ENCODE data around the gene NDUFC2. TPM values are rescaled to one million over a fixed set of nuclear protein-coding genes. Genes with fewer than 3 reads are reported as not detected.

NDUFC2 gene
- polyA plus RNA-seq, 1 donor from 2014 or later: 269 TPM

GRCh38 chr11:78023426-78023825 is 56.2 kb downstream of the NDUFC2 start:
- Histone ChIP-seq H3K4me2 (ENCODE audit: low read length) (no peak overlapping the region), H4K20me1 (ENCODE audit: insufficient read depth) (no peaks in the 10 kb centered on the region), H3K36me3 (ENCODE audit: insufficient read depth, low read length) (no peaks in the 10 kb centered on the region), H2AFZ (ENCODE audit: low read depth, low read length) (no peak overlapping the region), H3K9ac (ENCODE audit: low read length) (no peak overlapping the region), H3K27me3 (ENCODE audit: insufficient read depth, low read depth, low read length) (peaks cover 10% of the 10 kb centered on the region), H3K9me2 (ENCODE audit: insufficient read depth, low read length) (no peaks in the 10 kb centered on the region), H3K4me3 (ENCODE audit: low read length) (no peak overlapping the region), H3K79me2 (replicated peaks; ENCODE audit: insufficient read depth, low read length) (no peaks in the 10 kb centered on the region), H3K9me3 (ENCODE audit: low read length) (no peaks in the 10 kb centered on the region), H3F3A (ENCODE audit: insufficient read depth, low read length, poor library complexity, severe bottlenecking) (no peaks in the 10 kb centered on the region), H3K27ac (ENCODE audit: low read length) (no peak overlapping the region)
- TF ChIP-seq EZH2 (IDR thresholded peaks at IDR 0.05; ENCODE audit: borderline replicate concordance, insufficient read depth, low read length, poor library complexity, severe bottlenecking): no peak
- TF ChIP-seq EP300 (conservative IDR thresholded peaks at IDR 0.05; ENCODE audit: poor library complexity, severe bottlenecking): no peak
- TF ChIP-seq MXI1 (conservative IDR thresholded peaks at IDR 0.05; ENCODE audit: poor library complexity, severe bottlenecking): no peak
- TF ChIP-seq SMC3 (conservative IDR thresholded peaks at IDR 0.05; ENCODE audit: poor library complexity): no peak
- TF ChIP-seq, protein P1, sequence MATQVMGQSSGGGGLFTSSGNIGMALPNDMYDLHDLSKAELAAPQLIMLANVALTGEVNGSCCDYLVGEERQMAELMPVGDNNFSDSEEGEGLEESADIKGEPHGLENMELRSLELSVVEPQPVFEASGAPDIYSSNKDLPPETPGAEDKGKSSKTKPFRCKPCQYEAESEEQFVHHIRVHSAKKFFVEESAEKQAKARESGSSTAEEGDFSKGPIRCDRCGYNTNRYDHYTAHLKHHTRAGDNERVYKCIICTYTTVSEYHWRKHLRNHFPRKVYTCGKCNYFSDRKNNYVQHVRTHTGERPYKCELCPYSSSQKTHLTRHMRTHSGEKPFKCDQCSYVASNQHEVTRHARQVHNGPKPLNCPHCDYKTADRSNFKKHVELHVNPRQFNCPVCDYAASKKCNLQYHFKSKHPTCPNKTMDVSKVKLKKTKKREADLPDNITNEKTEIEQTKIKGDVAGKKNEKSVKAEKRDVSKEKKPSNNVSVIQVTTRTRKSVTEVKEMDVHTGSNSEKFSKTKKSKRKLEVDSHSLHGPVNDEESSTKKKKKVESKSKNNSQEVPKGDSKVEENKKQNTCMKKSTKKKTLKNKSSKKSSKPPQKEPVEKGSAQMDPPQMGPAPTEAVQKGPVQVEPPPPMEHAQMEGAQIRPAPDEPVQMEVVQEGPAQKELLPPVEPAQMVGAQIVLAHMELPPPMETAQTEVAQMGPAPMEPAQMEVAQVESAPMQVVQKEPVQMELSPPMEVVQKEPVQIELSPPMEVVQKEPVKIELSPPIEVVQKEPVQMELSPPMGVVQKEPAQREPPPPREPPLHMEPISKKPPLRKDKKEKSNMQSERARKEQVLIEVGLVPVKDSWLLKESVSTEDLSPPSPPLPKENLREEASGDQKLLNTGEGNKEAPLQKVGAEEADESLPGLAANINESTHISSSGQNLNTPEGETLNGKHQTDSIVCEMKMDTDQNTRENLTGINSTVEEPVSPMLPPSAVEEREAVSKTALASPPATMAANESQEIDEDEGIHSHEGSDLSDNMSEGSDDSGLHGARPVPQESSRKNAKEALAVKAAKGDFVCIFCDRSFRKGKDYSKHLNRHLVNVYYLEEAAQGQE (IDR thresholded peaks at IDR 0.05; ENCODE audit: borderline replicate concordance): no peak
- no peak for TF ChIP-seq TAF1 (IDR thresholded peaks at IDR 0.05; ENCODE audit: low read depth)
- no peak for TF ChIP-seq POLR2AphosphoS5 (IDR thresholded peaks at IDR 0.05)
- TF ChIP-seq CTCF (IDR thresholded peaks at IDR 0.05; ENCODE audit: poor library complexity, severe bottlenecking): no peak
- TF ChIP-seq RAD21 (conservative IDR thresholded peaks at IDR 0.05): no peak

GRCh38 chr11:78022397-78023396 is 57.0 kb downstream of the NDUFC2 start, which contains the start of gene KCTD14:
TSS of gene KCTD14 (minus strand) at chr11:78023276. CDS start at chr11:78023249, 27 bp downstream.
- TF ChIP-seq TAF1 (IDR thresholded peaks at IDR 0.05; ENCODE audit: low read depth) (no peak), EP300 (conservative IDR thresholded peaks at IDR 0.05; ENCODE audit: poor library complexity, severe bottlenecking) (no peak), RAD21 (conservative IDR thresholded peaks at IDR 0.05) (no peak), SMC3 (conservative IDR thresholded peaks at IDR 0.05; ENCODE audit: poor library complexity) (no peak), CTCF (IDR thresholded peaks at IDR 0.05; ENCODE audit: poor library complexity, severe bottlenecking) (no peak), POLR2AphosphoS5 (IDR thresholded peaks at IDR 0.05) (no peak), EZH2 (IDR thresholded peaks at IDR 0.05; ENCODE audit: borderline replicate concordance, insufficient read depth, low read length, poor library complexity, severe bottlenecking) (no peak), MXI1 (conservative IDR thresholded peaks at IDR 0.05; ENCODE audit: poor library complexity, severe bottlenecking) (no peak)
- TF ChIP-seq, protein P1 (IDR thresholded peaks at IDR 0.05; ENCODE audit: borderline replicate concordance): no peak
- H3K4me2 ChIP-seq (ENCODE audit: low read length): no peak within 1 kb of the TSS
- H3K79me2 ChIP-seq (replicated peaks; ENCODE audit: insufficient read depth, low read length): no peaks in the 10 kb centered on the region
- H3K27me3 ChIP-seq (ENCODE audit: insufficient read depth, low read depth, low read length): peaks cover 10% of the 10 kb centered on the region
- H2AFZ ChIP-seq (ENCODE audit: low read depth, low read length): no peak within 1 kb of the TSS
- no peaks in the 10 kb centered on the region for H4K20me1 ChIP-seq (ENCODE audit: insufficient read depth)
- no peak within 1 kb of the TSS for H3K4me3 ChIP-seq (ENCODE audit: low read length)
- H3K27ac ChIP-seq (ENCODE audit: low read length): no peak within 1 kb of the TSS
- H3K9ac ChIP-seq (ENCODE audit: low read length): no peak within 1 kb of the TSS
- no peaks in the 10 kb centered on the region for H3F3A ChIP-seq (ENCODE audit: insufficient read depth, low read length, poor library complexity, severe bottlenecking)
- H3K9me2 ChIP-seq (ENCODE audit: insufficient read depth, low read length): no peaks in the 10 kb centered on the region
- no peaks in the 10 kb centered on the region for H3K36me3 ChIP-seq (ENCODE audit: insufficient read depth, low read length)
- no peaks in the 10 kb centered on the region for H3K9me3 ChIP-seq (ENCODE audit: low read length)
